ENCODE results near the gene PLCH2. TPM values are rescaled to one million over a fixed set of nuclear protein-coding genes. Genes with fewer than 3 reads are reported as not detected.
"Not testable (repeated sequence)": the region's sequence is repeated elsewhere in the genome, so short reads cannot be mapped to it uniquely, and the experiment has no call there.

PLCH2 gene
- total RNA-seq (2014; rRNA removed; shearing (Covaris generic)) = 0.06 TPM in 1 of 2 replicates, not detected in the other

GRCh38 chr1:2476061-2476999, at the start of gene PLCH2:
PLCH2 (plus strand) TSS chr1:2476289; CDS start chr1:2476589, 300 bp downstream.
- no peak for DNase-seq (ENCODE audit: low read depth)

- no peak for DNase-seq (ENCODE audit: low read depth)
Measured at GRCh38 chr1:2426540-2426939, 49.5 kb upstream of the PLCH2 start.

GRCh38 chr1:2427051-2427450, 49.0 kb upstream of the PLCH2 start:
- DNase-seq (ENCODE audit: low read depth) = no peak

GRCh38 chr1:2427976-2428375, 48.1 kb upstream of the PLCH2 start:
- DNase-seq (ENCODE audit: low read depth) = no peak

- DNase-seq (ENCODE audit: low read depth) = no peak
Measured at GRCh38 chr1:2428490-2428889, 47.6 kb upstream of the PLCH2 start.

GRCh38 chr1:2429780-2430591, 46.1 kb upstream of the PLCH2 start:
- DNase-seq (ENCODE audit: low read depth) = peak; percentile 32

GRCh38 chr1:2430592-2430973, 45.5 kb upstream of the PLCH2 start:
- DNase-seq (ENCODE audit: low read depth) = no peak

- DNase-seq (ENCODE audit: low read depth) = no peak
Measured at GRCh38 chr1:2431103-2431502, 45.0 kb upstream of the PLCH2 start.

GRCh38 chr1:2431518-2431917, 44.6 kb upstream of the PLCH2 start:
- no peak for DNase-seq (ENCODE audit: low read depth)

- DNase-seq (ENCODE audit: low read depth) = no peak
Measured at GRCh38 chr1:2432441-2432844, 43.6 kb upstream of the PLCH2 start.

GRCh38 chr1:2433196-2433595, 42.9 kb upstream of the PLCH2 start:
- DNase-seq (ENCODE audit: low read depth) = no peak

- no peak for DNase-seq (ENCODE audit: low read depth)
Measured at GRCh38 chr1:2433936-2434655, 42.0 kb upstream of the PLCH2 start.

GRCh38 chr1:2435091-2435490, 41.0 kb upstream of the PLCH2 start:
- DNase-seq (ENCODE audit: low read depth) = no peak

GRCh38 chr1:2435746-2436355, 40.2 kb upstream of the PLCH2 start:
- no peak for DNase-seq (ENCODE audit: low read depth)

- DNase-seq (ENCODE audit: low read depth) = no peak
Measured at GRCh38 chr1:2436876-2437275, 39.2 kb upstream of the PLCH2 start.

- DNase-seq (ENCODE audit: low read depth) = no peak
Measured at GRCh38 chr1:2437617-2438016, 38.5 kb upstream of the PLCH2 start.

GRCh38 chr1:2438038-2438437, 38.1 kb upstream of the PLCH2 start:
- no peak for DNase-seq (ENCODE audit: low read depth)

GRCh38 chr1:2438641-2439040, 37.4 kb upstream of the PLCH2 start:
- no peak for DNase-seq (ENCODE audit: low read depth)

- DNase-seq (ENCODE audit: low read depth) = no peak
Measured at GRCh38 chr1:2439369-2439768, 36.7 kb upstream of the PLCH2 start.

GRCh38 chr1:2440346-2440745, 35.7 kb upstream of the PLCH2 start:
- DNase-seq (ENCODE audit: low read depth) = not testable (repeated sequence)

GRCh38 chr1:2441746-2442145, 34.3 kb upstream of the PLCH2 start:
- DNase-seq (ENCODE audit: low read depth) = no peak

- no peak for DNase-seq (ENCODE audit: low read depth)
Measured at GRCh38 chr1:2442661-2443060, 33.4 kb upstream of the PLCH2 start.
